ENCODE measurements around the gene ZMYND10.

GRCh38 chr3:50294492-50295403, 50.8 kb downstream of the ZMYND10 start:
- TF ChIP-seq, protein P1, sequence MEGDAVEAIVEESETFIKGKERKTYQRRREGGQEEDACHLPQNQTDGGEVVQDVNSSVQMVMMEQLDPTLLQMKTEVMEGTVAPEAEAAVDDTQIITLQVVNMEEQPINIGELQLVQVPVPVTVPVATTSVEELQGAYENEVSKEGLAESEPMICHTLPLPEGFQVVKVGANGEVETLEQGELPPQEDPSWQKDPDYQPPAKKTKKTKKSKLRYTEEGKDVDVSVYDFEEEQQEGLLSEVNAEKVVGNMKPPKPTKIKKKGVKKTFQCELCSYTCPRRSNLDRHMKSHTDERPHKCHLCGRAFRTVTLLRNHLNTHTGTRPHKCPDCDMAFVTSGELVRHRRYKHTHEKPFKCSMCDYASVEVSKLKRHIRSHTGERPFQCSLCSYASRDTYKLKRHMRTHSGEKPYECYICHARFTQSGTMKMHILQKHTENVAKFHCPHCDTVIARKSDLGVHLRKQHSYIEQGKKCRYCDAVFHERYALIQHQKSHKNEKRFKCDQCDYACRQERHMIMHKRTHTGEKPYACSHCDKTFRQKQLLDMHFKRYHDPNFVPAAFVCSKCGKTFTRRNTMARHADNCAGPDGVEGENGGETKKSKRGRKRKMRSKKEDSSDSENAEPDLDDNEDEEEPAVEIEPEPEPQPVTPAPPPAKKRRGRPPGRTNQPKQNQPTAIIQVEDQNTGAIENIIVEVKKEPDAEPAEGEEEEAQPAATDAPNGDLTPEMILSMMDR (conservative IDR thresholded peaks at IDR 0.05; ENCODE audit: low read depth, low read length): no peak
- no peak for TF ChIP-seq EZH2 (IDR thresholded peaks at IDR 0.05; ENCODE audit: borderline replicate concordance, low read depth, low read length, poor library complexity, severe bottlenecking)

All from A673 (cell line).